ENCODE results near the gene ROBO1. TPM values are rescaled to one million over a fixed set of nuclear protein-coding genes. Genes with fewer than 3 reads are reported as not detected.

Gene ROBO1
- total RNA-seq, 1 donor from 2014 or later, result 7.1 TPM

DNA sequence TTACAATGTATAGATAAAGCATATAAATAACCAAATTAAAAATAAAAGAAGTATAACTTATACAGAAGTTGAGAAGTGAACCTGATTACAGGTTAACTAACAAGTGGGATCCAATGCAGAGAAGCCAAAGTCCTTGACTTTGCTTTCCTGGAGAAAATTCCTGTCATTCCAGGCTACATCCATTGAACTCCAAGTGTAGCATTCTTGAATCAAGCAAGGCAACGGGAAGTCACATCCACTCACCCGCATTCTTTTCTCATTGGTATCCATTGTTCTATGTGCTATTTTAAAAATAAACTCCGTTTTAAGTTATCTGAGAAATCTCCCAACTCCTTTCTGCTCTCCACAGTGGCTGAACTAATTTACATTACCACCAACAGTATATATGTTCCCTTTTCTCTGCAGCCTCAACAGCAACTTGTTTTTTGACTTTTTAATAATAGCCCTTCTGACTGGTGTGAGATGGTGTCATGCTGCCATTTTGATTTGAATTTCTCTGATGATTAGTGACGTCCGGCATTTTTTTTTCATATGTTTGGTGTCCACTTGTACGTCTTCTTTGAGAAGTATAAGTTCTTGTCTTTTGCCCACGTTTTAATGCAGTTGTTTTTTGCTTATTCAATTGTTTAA lies 534.3 kb downstream of the ROBO1 start:
- DNase-seq, result no peak
- intact Hi-C loops (cut with micrococcal nuclease), result no loop called here
- no peak overlapping the region for H3K4me3 ChIP-seq
- H3K4me1 ChIP-seq, result no peaks in the 10 kb centered on the region
- H3K27me3 ChIP-seq (ENCODE audit: low read depth), result no peaks in the 10 kb centered on the region
- peaks cover 29% of the 10 kb centered on the region for H3K9me3 ChIP-seq (replicated peaks)
- no peak for TF ChIP-seq CTCF (IDR thresholded peaks at IDR 0.05; ENCODE audit: borderline replicate concordance)
- no peaks in the 10 kb centered on the region for H3K36me3 ChIP-seq
- H3K27ac ChIP-seq (replicated peaks), result no peak overlapping the region

DNA sequence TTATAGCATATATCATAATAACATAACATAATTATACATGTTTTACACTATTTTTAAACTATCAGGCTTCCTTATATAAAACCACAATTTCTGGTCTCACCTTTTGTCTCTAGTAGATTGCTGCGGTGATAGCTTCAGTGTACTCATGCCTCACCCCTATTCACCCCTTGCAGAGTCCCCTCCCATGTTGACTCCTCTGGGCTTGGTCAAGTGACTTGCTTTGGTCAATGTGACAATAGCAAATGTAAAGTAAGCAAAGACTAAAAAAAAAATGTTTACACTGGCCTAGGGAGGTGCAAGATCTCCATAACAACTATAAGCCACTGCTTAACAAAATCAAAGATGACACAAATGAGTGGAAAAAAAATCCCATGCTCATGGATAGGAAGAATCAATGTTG lies 537.5 kb downstream of the ROBO1 start:
- Histone ChIP-seq H3K4me3 (no peak overlapping the region), H3K27me3 (ENCODE audit: low read depth) (no peaks in the 10 kb centered on the region), H3K27ac (replicated peaks) (no peak overlapping the region), H3K9me3 (replicated peaks) (peaks cover 14% of the 10 kb centered on the region), H3K4me1 (no peaks in the 10 kb centered on the region), H3K36me3 (no peaks in the 10 kb centered on the region)
- intact Hi-C loops (cut with micrococcal nuclease), result no loop called here
- no peak for DNase-seq
- TF ChIP-seq CTCF (IDR thresholded peaks at IDR 0.05; ENCODE audit: borderline replicate concordance), result no peak

GRCh38 chr3:79217096-79217495 lies 550.7 kb downstream of the ROBO1 start:
- Histone ChIP-seq H3K9me3 (replicated peaks) (no peaks in the 10 kb centered on the region), H3K4me3 (no peak overlapping the region), H3K36me3 (no peaks in the 10 kb centered on the region), H3K27me3 (ENCODE audit: low read depth) (no peaks in the 10 kb centered on the region), H3K27ac (replicated peaks) (no peak overlapping the region), H3K4me1 (no peaks in the 10 kb centered on the region)
- DNase-seq, result no peak
- no peak for TF ChIP-seq CTCF (IDR thresholded peaks at IDR 0.05; ENCODE audit: borderline replicate concordance)
- intact Hi-C loops (cut with micrococcal nuclease), result no loop called here

DNA sequence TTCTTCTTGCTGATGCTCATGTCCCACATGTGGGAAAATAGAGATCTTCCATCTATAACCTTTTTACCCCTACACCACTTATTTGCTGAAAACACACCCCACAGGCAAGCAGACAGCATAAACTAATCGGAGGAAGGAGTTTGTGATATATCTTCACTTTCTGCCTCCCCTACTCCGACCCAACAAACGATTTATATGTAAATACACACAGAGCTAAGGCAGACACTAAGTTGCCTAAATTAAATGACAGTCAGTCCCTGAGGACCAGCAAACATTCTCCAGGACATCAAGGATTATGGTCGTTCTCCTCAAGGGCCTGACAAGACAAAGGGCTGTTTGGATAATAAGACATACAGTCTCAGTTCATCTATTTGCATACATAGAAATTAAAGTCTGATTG lies 552.5 kb downstream of the ROBO1 start:
- intact Hi-C loops (cut with micrococcal nuclease), result no loop called here
- H3K36me3 ChIP-seq, result no peaks in the 10 kb centered on the region
- no peaks in the 10 kb centered on the region for H3K4me1 ChIP-seq
- no peak for DNase-seq
- H3K27ac ChIP-seq (replicated peaks), result no peak overlapping the region
- H3K27me3 ChIP-seq (ENCODE audit: low read depth), result no peaks in the 10 kb centered on the region
- no peak overlapping the region for H3K4me3 ChIP-seq
- H3K9me3 ChIP-seq (replicated peaks), result peaks cover 1% of the 10 kb centered on the region
- TF ChIP-seq CTCF (IDR thresholded peaks at IDR 0.05; ENCODE audit: borderline replicate concordance), result no peak

DNA sequence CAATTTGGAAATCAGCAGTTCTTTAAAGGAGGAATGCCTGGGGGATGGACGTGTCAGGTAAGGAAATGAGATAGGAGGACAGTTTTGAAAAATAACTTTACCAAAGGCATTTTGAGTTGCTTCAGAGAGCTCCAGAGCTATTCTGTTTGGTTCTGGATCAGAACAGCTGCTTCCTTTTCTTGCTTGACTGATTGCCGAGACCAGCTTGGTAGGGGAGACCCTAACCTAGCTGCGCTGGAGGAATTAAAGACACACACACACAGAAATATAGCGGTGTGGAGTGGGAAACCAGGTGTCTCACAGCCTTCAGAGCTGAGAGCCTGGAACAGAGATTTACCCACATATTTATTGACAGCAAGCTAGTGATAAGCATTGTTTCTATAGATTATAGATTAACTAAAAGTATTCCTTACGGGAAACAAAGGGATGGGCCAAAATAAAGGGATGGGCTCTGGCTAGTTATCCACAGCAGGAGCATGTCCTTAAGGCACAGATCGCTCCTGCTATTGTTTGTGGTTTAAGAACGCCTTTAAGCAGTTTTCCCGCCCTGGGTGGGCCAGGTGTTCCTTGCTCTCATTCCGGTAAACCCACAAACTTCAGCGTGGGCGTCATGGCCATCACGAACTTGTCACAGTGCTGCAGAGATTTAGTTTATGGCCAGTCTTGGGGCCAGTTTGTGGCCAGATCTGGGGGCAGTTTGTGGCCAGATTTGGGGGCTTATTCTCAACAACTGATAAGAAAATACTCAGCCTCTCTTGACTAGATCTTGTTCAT lies 556.0 kb downstream of the ROBO1 start:
- no peaks in the 10 kb centered on the region for H3K27me3 ChIP-seq (ENCODE audit: low read depth)
- DNase-seq, result no peak
- no peaks in the 10 kb centered on the region for H3K4me1 ChIP-seq
- peaks cover 18% of the 10 kb centered on the region for H3K9me3 ChIP-seq (replicated peaks)
- H3K36me3 ChIP-seq, result no peaks in the 10 kb centered on the region
- TF ChIP-seq CTCF (IDR thresholded peaks at IDR 0.05; ENCODE audit: borderline replicate concordance), result no peak
- no peak overlapping the region for H3K27ac ChIP-seq (replicated peaks)
- intact Hi-C loops (cut with micrococcal nuclease), result no loop called here
- no peak overlapping the region for H3K4me3 ChIP-seq

Measured in left ventricle myocardium inferior (tissue), 1 donor.